Ovary (tissue), 9 donors: Measurements from ENCODE around the gene FAM222A. TPM values are rescaled to one million over a fixed set of nuclear protein-coding genes. Genes with fewer than 3 reads are reported as not detected.

Source experiments
- DNase-seq, 5 donors: peaks; one replicate each; pipeline ENCODE4 v3.0.0-alpha.2; 2019 to 2020
- H3K27ac ChIP-seq, 2 donors: fragments of 200-600 bp; one replicate each; pipeline versions ENCODE4 v1.5.1 to v1.8.0; 2019 to 2022
- H3K27me3 ChIP-seq: fragments of 200-600 bp; one replicate; pipeline ENCODE4 v1.8.0; 2022
- H3K36me3 ChIP-seq: fragments of 200-600 bp; sonication (generic); one replicate; pipeline ENCODE4 v1.5.1; 2019
- H3K4me1 ChIP-seq: one replicate; pipeline ENCODE4 v1.8.1; 2013; ENCODE audit warnings: mild to moderate bottlenecking, moderate library complexity; ENCODE audit not compliant: insufficient read depth
- H3K4me3 ChIP-seq: fragments of 200-600 bp; sonication (generic); one replicate; pipeline ENCODE4 v1.5.1; 2017
- H3K9me3 ChIP-seq, 2 donors: fragments of 200-600 bp in 1 of 2; sonication (generic) in 1 of 2; one replicate each; pipeline versions ENCODE4 v1.5.1 to v1.8.1; 2013 to 2019; ENCODE audit warnings: mild to moderate bottlenecking in 1 of 2, moderate library complexity in 1 of 2
- CTCF ChIP-seq, 3 donors: fragments of 450-650 bp in 2 of 3; fragments of 200-600 bp in 1 of 3; IDR thresholded peaks; one replicate each; pipeline versions ENCODE4 v1.5.1 to v1.8.0; 2016 to 2022; ENCODE audit warnings: antibody characterized with exemption in 3 of 3, mild to moderate bottlenecking in 1 of 3
- EP300 ChIP-seq: sonication (generic); formaldehyde crosslinking; IDR thresholded peaks from one replicate; pipeline ENCODE4 v1.6.1; 2017; ENCODE audit warnings: antibody characterized with exemption
- POLR2A ChIP-seq: fragments of 450-650 bp; IDR thresholded peaks from one replicate; pipeline ENCODE4 v1.6.1; 2017; ENCODE audit warnings: antibody characterized with exemption, mild to moderate bottlenecking, moderate library complexity
- WGBS, 3 donors: extraction: QIAGEN DNeasy Blood & Tissue Kit in 1 of 3; methylation state at CpG; one replicate each; pipeline versions ENCODE4 v1.1.5 to v1.1.7; 2013 to 2017; 5-methylcytosine and 5-hydroxymethylcytosine counted together
- intact Hi-C, 4 donors: fragments of 100-400 bp; cut with DNase I; formaldehyde crosslinking; loops; one replicate each; pipeline versions ENCODE4 v1.11.0 to v1.15.1; 2022 to 2023
- polyA plus RNA-seq, 2 donors: library from polyadenylated mRNA; stranded (reverse); fragments of 200-250 nt in 1 of 2; fragments of 350-450 nt in 1 of 2; fragmentation: Illumina TruSeq in 1 of 2; extraction: RNeasy Lipid Tissue Mini Kit (QIAGEN cat#74804) in 1 of 2; gene quantifications; one replicate each; pipeline ENCODE4 v1.2.3, GENCODE V29; 2013 to 2014
- total RNA-seq, 7 donors: library from RNA; depleted of rRNA in 2 of 7; stranded (reverse); fragments of >200 nt in 2 of 7; fragmentation: NEBNext Ultra II Directional in 3 of 7; extraction: Animal tissue kit (Norgen Biotek cat#: 25700) in 3 of 7; gene quantifications; one replicate each; pipeline versions ENCODE4 v1.1.0 to v1.2.4, GENCODE V29; 2016 to 2023
- donor health status: DM: no; HTN: no; CAD: no; lungs with moderate emphysema.
- donor health status: DM: no; HTN: no; CAD: no.
- donor health status: Bipolar disorder and iron deficiency.
- donor health status: DM: yes; HTN: yes; CAD: no.
- donor health status: DM: no; HTN: no; CAD: no.
- donor health status: DM: yes; HTN: yes; CAD: no.

FAM222A gene
- total and polyA plus RNA-seq, 9 donors = 4.8 to 28.4 (median 13.7) TPM

- H3K36me3 ChIP-seq = no peaks in the 10 kb centered on the region
- 89 to 98% (median 97%) methylated on average over 4 of the region's 4 CpGs for WGBS, 3 donors
- H3K4me1 ChIP-seq = no peaks in the 10 kb centered on the region
- intact Hi-C loops = loop anchor here in 1 of 4 donors (5.0 kb wide), 1 partner anchor 73 kb away; the partner anchor contains the start of gene GLTP
- no peak overlapping the region for H3K4me3 ChIP-seq
- no peak overlapping the region for H3K27ac ChIP-seq
- no peak for DNase-seq
- no peaks in the 10 kb centered on the region for H3K27me3 ChIP-seq
- TF ChIP-seq EP300 (no peak), POLR2A (no peak), CTCF (IDR thresholded peaks at IDR 0.05) (no peak)
- H3K9me3 ChIP-seq = no peaks in the 10 kb centered on the region
Observed at GRCh38 chr12:109808876-109809646, 95.4 kb downstream of the FAM222A start.

GRCh38 chr12:109810954-109811623 is 97.5 kb downstream of the FAM222A start:
- Histone ChIP-seq H3K9me3 (no peaks in the 10 kb centered on the region), H3K4me3 (no peak overlapping the region), H3K36me3 (no peaks in the 10 kb centered on the region), H3K27ac (no peak overlapping the region), H3K4me1 (no peaks in the 10 kb centered on the region), H3K27me3 (no peaks in the 10 kb centered on the region)
- intact Hi-C loops = no loop called here
- DNase-seq = no peak
- no peak for TF ChIP-seq EP300
- TF ChIP-seq CTCF (IDR thresholded peaks at IDR 0.05) = no peak
- no peak for TF ChIP-seq POLR2A
- 89 to 92% (median 91%) methylated on average over 10 of the region's 10 CpGs for WGBS, 3 donors

- 70 to 74% (median 73%) methylated on average over 5 of the region's 5 CpGs for WGBS, 3 donors
- DNase-seq = no peak
- no peaks in the 10 kb centered on the region for H3K27me3 ChIP-seq
Observed at GRCh38 chr12:109811624-109811995, 98.0 kb downstream of the FAM222A start.

More at GRCh38 chr12:109811624-109811995, 98.0 kb downstream of the FAM222A start:
- TF ChIP-seq POLR2A (no peak), EP300 (no peak), CTCF (IDR thresholded peaks at IDR 0.05) (no peak)
- intact Hi-C loops = no loop called here
- no peaks in the 10 kb centered on the region for H3K4me1 ChIP-seq
- H3K4me3 ChIP-seq = no peak overlapping the region
- no peak overlapping the region for H3K27ac ChIP-seq
- no peaks in the 10 kb centered on the region for H3K9me3 ChIP-seq
- H3K36me3 ChIP-seq = no peaks in the 10 kb centered on the region
